CD4-positive, alpha-beta T cell treated with Interferon alpha-2 for 1 hour (primary cell): ENCODE measurements around the gene SIK2.
"Not testable (repeated sequence)": the region's sequence is repeated elsewhere in the genome, so short reads cannot be mapped to it uniquely, and the experiment has no call there.

ENCODE experiments used
- DNase-seq, 2 donors: peaks; one replicate each; pipeline ENCODE4 v3.0.0-alpha.2; 2020 to 2022

SIK2 gene

GRCh38 chr11:111703576-111703975, 101.3 kb downstream of the SIK2 start:
- no peak for DNase-seq

DNA sequence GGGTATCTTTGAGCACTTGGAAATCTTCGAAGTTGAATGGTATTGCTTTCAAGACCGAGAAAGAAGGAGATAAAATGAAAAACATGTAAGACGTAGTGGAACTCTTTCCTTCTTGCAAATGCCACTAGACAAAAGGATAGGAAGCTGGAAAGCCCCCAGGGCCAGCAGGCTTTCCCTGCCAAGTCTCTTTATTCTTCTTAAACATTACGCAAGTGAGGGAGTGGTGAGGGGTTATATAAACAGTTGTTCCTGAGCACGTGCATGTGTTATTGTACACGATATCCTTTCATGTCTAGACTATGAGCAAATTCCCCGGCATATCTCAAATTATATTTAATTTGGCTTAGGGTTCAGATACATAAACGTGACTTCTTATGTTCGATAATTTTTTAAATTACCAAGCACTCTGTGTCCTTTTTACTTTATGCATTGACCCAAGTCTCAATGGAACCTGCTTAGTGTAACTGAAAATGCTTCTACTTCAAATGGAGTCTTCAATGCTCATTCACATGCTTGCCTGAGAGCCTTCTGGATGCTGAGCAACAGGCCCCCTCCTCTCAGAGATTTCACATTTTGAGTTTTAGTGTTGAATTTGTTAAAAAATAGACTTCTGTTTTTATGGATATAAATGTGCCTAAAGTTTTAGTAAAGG, 104.9 kb downstream of the SIK2 start:
- no peak for DNase-seq

DNA sequence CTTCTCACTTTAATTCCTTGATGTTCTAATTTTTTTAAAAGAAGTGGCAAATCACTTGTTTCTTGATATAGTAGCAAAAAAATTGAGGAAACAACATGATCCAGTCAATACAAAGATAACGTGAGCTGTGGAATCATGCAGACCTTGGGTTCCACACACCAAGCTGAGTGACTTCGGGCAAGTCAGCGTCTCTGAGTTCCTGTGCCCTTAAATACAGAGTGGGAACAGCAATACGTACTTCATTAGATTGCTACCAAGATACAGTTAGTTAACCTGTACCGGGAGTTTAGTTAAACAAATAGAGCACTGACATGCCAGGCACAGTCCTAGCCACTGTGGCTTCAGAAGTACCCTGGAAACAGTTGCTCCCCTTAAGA, 105.4 kb downstream of the SIK2 start:
- no peak for DNase-seq

GRCh38 chr11:111714522-111714921, 112.3 kb downstream of the SIK2 start:
- no peak for DNase-seq

GRCh38 chr11:111715142-111715816, 113.0 kb downstream of the SIK2 start:
- DNase-seq, result no peak

- not testable (repeated sequence) for DNase-seq
Observed at GRCh38 chr11:111717660-111718059, 115.4 kb downstream of the SIK2 start.

DNA sequence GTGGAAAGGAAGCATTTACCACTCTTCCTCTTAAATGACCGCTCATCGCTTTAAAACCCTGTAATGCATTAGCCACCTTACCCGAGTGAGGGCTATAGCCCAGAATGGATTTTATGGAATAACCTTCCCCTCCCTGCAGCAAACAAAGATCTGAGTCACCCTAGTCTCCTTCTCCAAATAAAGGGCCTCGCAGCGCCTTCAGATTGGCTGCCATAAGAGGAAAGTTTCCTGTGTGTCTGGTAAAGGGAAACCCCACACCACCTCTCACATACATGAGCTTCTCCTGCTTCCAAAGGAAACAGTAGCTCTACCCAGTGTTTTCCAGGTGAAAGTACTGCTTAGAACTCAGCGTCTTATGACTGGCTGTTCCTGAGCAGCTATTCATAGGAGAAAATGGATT, 116.2 kb downstream of the SIK2 start:
- no peak for DNase-seq

DNA sequence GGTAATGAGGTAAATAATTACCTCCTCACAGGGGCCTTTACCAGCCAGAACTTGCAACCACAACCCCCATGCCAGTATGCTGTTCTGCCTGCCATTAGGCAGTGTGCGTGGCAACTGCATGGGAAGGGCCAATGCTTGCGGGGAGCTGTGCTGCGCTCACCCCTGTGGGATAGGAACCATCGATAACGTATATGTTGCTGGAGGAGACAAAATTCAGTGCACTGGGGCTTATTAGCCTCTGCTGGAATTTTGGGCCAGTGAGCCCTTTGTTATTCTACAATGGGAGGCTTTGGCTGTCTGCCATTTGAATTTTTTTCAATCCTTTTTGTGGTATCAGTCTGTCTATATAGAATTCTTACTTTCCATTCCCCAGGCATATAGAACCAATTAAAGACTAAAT, 116.6 kb downstream of the SIK2 start:
- no peak for DNase-seq

GRCh38 chr11:111719379-111719778, 117.1 kb downstream of the SIK2 start:
- DNase-seq, result no peak

DNA sequence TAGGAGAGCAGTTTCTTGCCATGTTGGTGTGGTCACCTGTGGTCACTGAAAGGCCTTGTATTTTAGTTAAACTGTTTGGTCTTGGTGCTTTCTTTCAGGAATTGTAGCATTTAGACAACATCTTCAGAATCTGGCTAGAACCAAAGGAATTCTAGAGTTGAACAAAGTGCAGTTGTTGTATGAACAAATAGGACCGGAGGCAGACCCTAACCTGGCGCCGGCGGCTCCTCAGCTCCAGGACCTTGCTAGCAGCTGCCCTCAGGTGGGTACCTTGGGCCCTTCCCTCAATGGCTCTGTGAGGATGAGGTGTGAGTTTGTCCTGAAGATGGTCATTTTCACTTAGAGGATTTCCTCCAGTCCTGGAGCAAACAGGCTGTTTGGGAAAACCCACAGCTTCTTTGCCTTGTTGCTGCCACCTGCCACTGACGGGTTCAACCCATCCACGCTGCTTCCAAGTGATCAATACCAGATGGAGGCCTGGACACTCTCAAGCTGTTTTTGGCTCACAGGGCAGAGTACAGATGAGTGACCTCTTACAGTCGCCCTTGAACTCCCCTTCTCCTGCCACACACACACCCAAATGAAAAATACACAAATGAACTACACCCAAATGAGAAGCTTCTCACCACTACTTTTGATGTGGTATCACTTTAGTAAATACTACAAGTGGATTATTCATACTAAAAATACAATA, 118.7 kb downstream of the SIK2 start:
- no peak for DNase-seq

GRCh38 chr11:111722501-111722900, 120.3 kb downstream of the SIK2 start:
- DNase-seq, result no peak

- no peak for DNase-seq
Observed at GRCh38 chr11:111723595-111723994, 121.3 kb downstream of the SIK2 start.

- no peak for DNase-seq
Observed at GRCh38 chr11:111724615-111725129, 122.4 kb downstream of the SIK2 start.

GRCh38 chr11:111725621-111726020, 123.4 kb downstream of the SIK2 start:
- DNase-seq, result no peak

DNA sequence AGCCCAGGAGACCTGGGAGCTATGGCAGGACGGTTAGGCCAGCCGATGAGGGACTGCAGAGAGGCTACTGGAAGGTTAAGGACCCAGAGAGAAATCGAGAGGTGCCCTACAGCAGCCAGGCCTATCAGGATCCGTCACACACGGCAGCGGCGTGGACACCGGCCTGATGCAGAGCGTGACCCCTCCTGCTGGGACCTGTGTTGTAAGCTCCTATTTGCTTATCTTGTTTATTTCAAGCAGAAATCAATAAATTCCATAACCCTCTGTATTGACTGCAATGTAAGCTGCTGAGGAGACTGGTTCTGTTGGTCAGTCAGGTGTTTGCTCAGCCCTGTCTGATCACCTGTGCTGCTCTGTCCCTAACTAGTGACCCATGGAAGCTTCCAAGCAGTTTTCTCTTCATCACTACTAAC, 124.1 kb downstream of the SIK2 start:
- no peak for DNase-seq

- DNase-seq, result no peak
Observed at GRCh38 chr11:111727431-111727830, 125.2 kb downstream of the SIK2 start.

DNA sequence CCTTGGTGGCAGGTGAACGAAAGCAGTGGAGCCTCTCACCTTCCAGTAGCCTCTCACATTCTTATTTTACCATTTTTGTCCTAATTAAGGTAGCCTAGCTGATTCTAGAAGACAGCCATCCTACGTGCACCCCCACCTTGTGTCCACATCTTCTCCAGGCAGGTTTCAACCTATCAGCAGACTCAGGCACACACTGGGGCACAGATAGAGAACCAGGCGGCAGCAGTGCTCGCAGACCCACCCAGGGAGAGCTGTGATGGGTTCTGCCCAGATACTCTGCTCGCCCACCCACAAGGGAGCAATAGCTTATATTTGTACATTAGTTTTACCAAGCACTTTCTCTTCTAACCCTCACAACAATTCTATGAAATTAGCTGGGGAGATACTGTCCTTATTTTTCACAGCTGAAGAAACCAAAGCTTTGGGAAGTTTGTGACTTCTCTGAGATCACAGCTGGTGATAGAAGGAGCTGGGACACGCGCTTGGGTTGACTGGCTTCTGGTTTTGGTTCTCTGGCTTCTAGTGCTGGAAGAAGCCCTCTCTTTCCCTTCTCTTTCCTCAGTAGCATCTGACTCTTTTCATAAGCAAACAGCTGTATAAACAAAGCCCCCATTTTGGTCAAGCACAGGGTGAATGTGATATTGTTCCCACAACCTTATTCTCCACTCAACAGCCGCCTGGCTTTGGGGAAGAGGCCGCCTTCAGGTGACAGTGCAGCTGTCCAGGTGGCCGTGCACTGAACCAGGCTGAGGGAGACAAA, 127.0 kb downstream of the SIK2 start:
- no peak for DNase-seq

DNA sequence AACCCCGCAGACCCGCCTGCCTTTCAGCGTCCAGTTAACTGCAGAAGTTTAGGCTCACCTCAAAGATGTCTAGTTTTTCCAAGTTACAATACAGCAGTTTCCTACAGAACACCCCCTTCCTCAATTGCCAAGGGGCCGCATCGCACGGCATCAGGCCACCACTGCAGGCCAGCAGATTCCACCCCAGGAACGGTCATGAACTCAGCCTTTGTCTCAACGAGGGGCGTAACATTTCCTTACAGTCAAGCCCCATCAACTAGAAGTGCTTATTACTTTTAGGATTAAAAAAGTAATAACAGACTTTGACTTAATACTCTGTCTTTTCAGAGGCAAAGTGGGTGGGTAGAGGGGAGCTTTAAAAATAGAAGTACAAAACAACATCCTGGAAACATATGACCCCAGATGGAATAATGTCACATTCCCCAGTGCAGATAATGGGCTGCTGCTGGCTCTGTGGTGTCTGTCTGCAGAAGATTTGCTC, 127.6 kb downstream of the SIK2 start:
- no peak for DNase-seq

GRCh38 chr11:111730871-111731591, 128.8 kb downstream of the SIK2 start:
- DNase-seq, result no peak

- no peak for DNase-seq
Observed at GRCh38 chr11:111731821-111732220, 129.6 kb downstream of the SIK2 start.

GRCh38 chr11:111733016-111733415, 130.8 kb downstream of the SIK2 start:
- DNase-seq, result no peak

- no peak for DNase-seq
Observed at GRCh38 chr11:111733611-111734088, 131.4 kb downstream of the SIK2 start.
